SK-N-SH (cell line): ENCODE data around the gene TIGD2. TPM values are rescaled to one million over a fixed set of nuclear protein-coding genes. Genes with fewer than 3 reads are reported as not detected.

Experiments used
- CTCF ChIA-PET: fragments of 300-600, 350-600 bp; formaldehyde crosslinking; extraction: SDS; loops from one replicate; lab custom pipeline; 2021; lab: Yijun Ruan, JAX
- POLR2A ChIA-PET: fragments of 350-600 bp; sonication (Branson Sonifier 250); formaldehyde crosslinking; extraction: SDS; loops from one replicate; lab custom pipeline; 2020; ENCODE audit warnings: antibody characterized with exemption, inconsistent platforms; lab: Yijun Ruan, JAX
- DNase-seq: peaks from one replicate; pipeline ENCODE4 v3.0.0; 2012
- H2AFZ ChIP-seq: fragments of 200-600 bp; sonication (generic); 2 replicates; pipeline ENCODE4 v1.8.1; 2016; ENCODE audit warnings: antibody characterized with exemption, mild to moderate bottlenecking, low read depth
- H3F3A ChIP-seq: fragments of 200-600 bp; sonication (generic); replicated peaks from 2 replicates; pipeline ENCODE3; 2016; ENCODE audit warnings: antibody characterized with exemption, mild to moderate bottlenecking; ENCODE audit not compliant: insufficient read depth
- H3K27ac ChIP-seq, 2 experiments: fragments of 200-500 bp in 1 of 2; fragments of 200-600 bp in 1 of 2; sonication (Bioruptor generic) in 1 of 2; sonication (generic), shearing (Covaris generic) in 1 of 2; 2 replicates each; pipeline versions ENCODE4 v1.5.1 to v1.6.1; 2014 to 2016; ENCODE audit warnings: low read depth in 2 of 2, inconsistent platforms in 1 of 2, low read length in 1 of 2, mild to moderate bottlenecking in 1 of 2, mixed read lengths in 1 of 2
- H3K27me3 ChIP-seq: fragments of 200-600 bp; sonication (generic), shearing (Covaris generic); 2 replicates; pipeline ENCODE4 v1.6.1; 2016; ENCODE audit warnings: mixed run types; ENCODE audit not compliant: insufficient read depth
- H3K36me3 ChIP-seq, 2 experiments: fragments of 200-500 bp in 1 of 2; fragments of 200-600 bp in 1 of 2; sonication (Bioruptor generic) in 1 of 2; sonication (generic) in 1 of 2; replicated peaks in 1 of 2; 2 replicates each; pipeline versions ENCODE3 to v1.5.1; 2014 to 2016; ENCODE audit warnings: low read length in 1 of 2, mild to moderate bottlenecking in 1 of 2; ENCODE audit not compliant: insufficient read depth in 2 of 2, control insufficient read depth in 1 of 2
- H3K4me1 ChIP-seq, 2 experiments: fragments of 200-500 bp in 1 of 2; fragments of 200-600 bp in 1 of 2; sonication (Bioruptor generic) in 1 of 2; sonication (generic), shearing (Covaris generic) in 1 of 2; 2 replicates each; pipeline versions ENCODE4 v1.5.1 to v1.6.1; 2014 to 2016; ENCODE audit warnings: low read depth in 1 of 2, low read length in 1 of 2, mixed run types in 1 of 2; ENCODE audit not compliant: insufficient read depth in 2 of 2, control insufficient read depth in 1 of 2
- H3K4me2 ChIP-seq: fragments of 200-600 bp; sonication (generic), shearing (Covaris generic); 2 replicates; pipeline ENCODE4 v1.6.1; 2017; ENCODE audit warnings: mixed run types
- H3K4me3 ChIP-seq, 2 experiments: fragments of 200-500 bp in 1 of 2; fragments of 200-600 bp in 1 of 2; sonication (Bioruptor generic) in 1 of 2; sonication (generic), shearing (Covaris generic) in 1 of 2; 2 replicates each; pipeline versions ENCODE4 v1.5.1 to v1.8.1; 2014 to 2016; ENCODE audit warnings: low read depth in 2 of 2, inconsistent platforms in 1 of 2, low read length in 1 of 2, mild to moderate bottlenecking in 1 of 2, mixed read lengths in 1 of 2, moderate library complexity in 1 of 2
- H3K79me2 ChIP-seq: fragments of 200-600 bp; sonication (generic); 2 replicates; pipeline ENCODE4 v1.8.1; 2017; ENCODE audit warnings: mild to moderate bottlenecking; ENCODE audit not compliant: insufficient read depth
- H3K9ac ChIP-seq: fragments of 200-600 bp; sonication (generic); 2 replicates; pipeline ENCODE4 v1.6.1; 2017; ENCODE audit warnings: mixed run types
- H3K9me2 ChIP-seq: fragments of 200-600 bp; sonication (generic); 2 replicates; pipeline ENCODE4 v1.6.1; 2017; ENCODE audit warnings: mixed run types
- H3K9me3 ChIP-seq: fragments of 200-600 bp; sonication (generic); 2 replicates; pipeline ENCODE4 v1.6.1; 2017; ENCODE audit warnings: mixed run types, mild to moderate bottlenecking, moderate library complexity
- H4K20me1 ChIP-seq: fragments of 200-600 bp; sonication (generic); 2 replicates; pipeline ENCODE4 v1.6.1; 2017; ENCODE audit warnings: mild to moderate bottlenecking, mixed run types; ENCODE audit not compliant: insufficient read depth
- CHD2 ChIP-seq: fragments of 150-350 bp; IDR thresholded peaks from 2 replicates; pipeline ENCODE4 v1.6.1; 2018; ENCODE audit warnings: low read length; ENCODE audit not compliant: partially characterized antibody
- EZH2phosphoT487 ChIP-seq: fragments of 200-600 bp; sonication (generic); IDR thresholded peaks from 2 replicates; pipeline ENCODE4 v1.6.1; 2017; ENCODE audit warnings: low read depth, mixed run types, mild to moderate bottlenecking, antibody characterized with exemption, moderate library complexity, borderline replicate concordance
- FOXJ3 ChIP-seq: sonication (generic); formaldehyde crosslinking; IDR thresholded peaks from 2 replicates; pipeline ENCODE4 v1.5.1; 2020; ENCODE audit warnings: mild to moderate bottlenecking, missing genetic modification reagents
- GABPA ChIP-seq: IDR thresholded peaks from 2 replicates; pipeline ENCODE4 v1.4.0; 2012; ENCODE audit warnings: low read depth, mild to moderate bottlenecking
- GATA2 ChIP-seq: sonication (generic); formaldehyde crosslinking; IDR thresholded peaks from 2 replicates; pipeline ENCODE4 v1.5.0; 2020; ENCODE audit warnings: mild to moderate bottlenecking, missing genetic modification reagents
- JUND ChIP-seq: IDR thresholded peaks from 2 replicates; pipeline ENCODE4 v1.4.0; 2012
- MXI1 ChIP-seq: IDR thresholded peaks from 2 replicates; pipeline ENCODE4 v1.6.1; 2012; ENCODE audit warnings: mild to moderate bottlenecking, low read depth, low read length, improper control_type of control experiment
- RAD21 ChIP-seq: IDR thresholded peaks from 2 replicates; pipeline ENCODE4 v1.6.1; 2012; ENCODE audit warnings: mild to moderate bottlenecking, low read length
- RCOR1 ChIP-seq: fragments of 150-350 bp; IDR thresholded peaks from 2 replicates; pipeline ENCODE4 v1.6.1; 2017; ENCODE audit warnings: antibody characterized with exemption, low read length
- RXRA ChIP-seq: IDR thresholded peaks from 2 replicates; pipeline ENCODE4 v1.4.0; 2012; ENCODE audit warnings: low read depth, mild to moderate bottlenecking, borderline replicate concordance
- TCF12 ChIP-seq: IDR thresholded peaks from 2 replicates; pipeline ENCODE4 v1.4.0; 2012
- TEAD4 ChIP-seq: IDR thresholded peaks from 2 replicates; pipeline ENCODE4 v1.4.0; 2012; ENCODE audit warnings: mild to moderate bottlenecking, borderline replicate concordance; ENCODE audit not compliant: insufficient read depth
- WGBS: methylation state at CpG from one replicate; pipeline ENCODE4 v1.1.6; 2017; ENCODE audit warnings: low lambda C conversion rate; 5-methylcytosine and 5-hydroxymethylcytosine counted together
- polyA plus RNA-seq, 3 experiments: library from polyadenylated mRNA; depleted of rRNA; stranded (reverse); fragments of >200 nt; gene quantifications; 2 replicates each; pipeline ENCODE4 v1.2.3, GENCODE V29; 2012
- TF ChIP-seq, protein P1 (sequence below): fragments of 200-600 bp; sonication (generic); IDR thresholded peaks from 2 replicates; pipeline ENCODE4 v1.6.1; 2017; ENCODE audit warnings: antibody characterized with exemption, mild to moderate bottlenecking, moderate library complexity
- TF ChIP-seq, protein P2 (sequence below): IDR thresholded peaks from 2 replicates; pipeline ENCODE4 v1.4.0; 2012; ENCODE audit warnings: low read depth, borderline replicate concordance
- TF ChIP-seq, protein P3 (sequence below): fragments of 150-350 bp; IDR thresholded peaks from 2 replicates; pipeline ENCODE4 v1.6.1; 2017; ENCODE audit warnings: antibody characterized with exemption, low read length, low read depth, borderline replicate concordance
- TF ChIP-seq, protein P4 (sequence below): IDR thresholded peaks from 2 replicates; pipeline ENCODE4 v1.4.0; 2012; ENCODE audit warnings: low read depth, borderline replicate concordance
- TF ChIP-seq, protein P5 (sequence below): IDR thresholded peaks from 2 replicates; pipeline ENCODE4; 2012

TIGD2 gene
- polyA plus RNA-seq, 1 of the 3 experiments (the other 2 are of a cell fraction), result 0.84 TPM

DNA sequence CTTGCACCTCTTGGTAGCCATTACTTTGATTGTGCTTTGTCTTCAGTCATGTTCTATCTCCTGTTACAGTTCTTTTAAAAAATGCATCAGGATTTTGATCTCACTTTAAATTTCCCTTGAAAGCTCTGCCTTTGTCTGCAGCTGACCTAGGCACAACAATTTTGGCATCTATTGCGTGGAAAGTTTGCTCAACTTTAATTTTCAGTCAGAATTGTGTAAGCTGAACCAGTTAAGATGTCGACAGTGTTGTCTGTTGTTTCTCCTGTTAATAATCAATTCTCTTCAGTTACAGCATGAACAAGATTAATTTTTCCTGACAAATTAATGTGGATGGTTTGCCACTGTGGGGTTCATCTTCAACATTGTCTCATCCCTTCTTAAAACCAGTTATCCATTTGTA, 34.9 kb downstream of the TIGD2 start:
- H3K36me3 ChIP-seq, result no peaks in the 10 kb centered on the region
- no peaks in the 10 kb centered on the region for H3K9me2 ChIP-seq
- no peaks in the 10 kb centered on the region for H4K20me1 ChIP-seq
- 58% methylated on average over 2 of the region's 2 CpGs for WGBS
- no peak overlapping the region for H3K27ac ChIP-seq
- no peaks in the 10 kb centered on the region for H3K79me2 ChIP-seq
- no peak overlapping the region for H3K4me3 ChIP-seq
- H3K27me3 ChIP-seq, result no peaks in the 10 kb centered on the region
- DNase-seq, result no peak
- H2AFZ ChIP-seq, result no peak overlapping the region
- TF ChIP-seq MXI1 (no peak), CHD2 (no peak), EZH2phosphoT487 (no peak), RXRA (no peak), TCF12 (no peak), FOXJ3 (CRISPR knock-in tag) (no peak), GATA2 (CRISPR knock-in tag) (no peak), TEAD4 (no peak), RCOR1 (no peak), JUND (no peak), RAD21 (no peak), GABPA (no peak)
- TF ChIP-seq, protein P1, sequence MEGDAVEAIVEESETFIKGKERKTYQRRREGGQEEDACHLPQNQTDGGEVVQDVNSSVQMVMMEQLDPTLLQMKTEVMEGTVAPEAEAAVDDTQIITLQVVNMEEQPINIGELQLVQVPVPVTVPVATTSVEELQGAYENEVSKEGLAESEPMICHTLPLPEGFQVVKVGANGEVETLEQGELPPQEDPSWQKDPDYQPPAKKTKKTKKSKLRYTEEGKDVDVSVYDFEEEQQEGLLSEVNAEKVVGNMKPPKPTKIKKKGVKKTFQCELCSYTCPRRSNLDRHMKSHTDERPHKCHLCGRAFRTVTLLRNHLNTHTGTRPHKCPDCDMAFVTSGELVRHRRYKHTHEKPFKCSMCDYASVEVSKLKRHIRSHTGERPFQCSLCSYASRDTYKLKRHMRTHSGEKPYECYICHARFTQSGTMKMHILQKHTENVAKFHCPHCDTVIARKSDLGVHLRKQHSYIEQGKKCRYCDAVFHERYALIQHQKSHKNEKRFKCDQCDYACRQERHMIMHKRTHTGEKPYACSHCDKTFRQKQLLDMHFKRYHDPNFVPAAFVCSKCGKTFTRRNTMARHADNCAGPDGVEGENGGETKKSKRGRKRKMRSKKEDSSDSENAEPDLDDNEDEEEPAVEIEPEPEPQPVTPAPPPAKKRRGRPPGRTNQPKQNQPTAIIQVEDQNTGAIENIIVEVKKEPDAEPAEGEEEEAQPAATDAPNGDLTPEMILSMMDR, result no peak
- TF ChIP-seq, protein P2, sequence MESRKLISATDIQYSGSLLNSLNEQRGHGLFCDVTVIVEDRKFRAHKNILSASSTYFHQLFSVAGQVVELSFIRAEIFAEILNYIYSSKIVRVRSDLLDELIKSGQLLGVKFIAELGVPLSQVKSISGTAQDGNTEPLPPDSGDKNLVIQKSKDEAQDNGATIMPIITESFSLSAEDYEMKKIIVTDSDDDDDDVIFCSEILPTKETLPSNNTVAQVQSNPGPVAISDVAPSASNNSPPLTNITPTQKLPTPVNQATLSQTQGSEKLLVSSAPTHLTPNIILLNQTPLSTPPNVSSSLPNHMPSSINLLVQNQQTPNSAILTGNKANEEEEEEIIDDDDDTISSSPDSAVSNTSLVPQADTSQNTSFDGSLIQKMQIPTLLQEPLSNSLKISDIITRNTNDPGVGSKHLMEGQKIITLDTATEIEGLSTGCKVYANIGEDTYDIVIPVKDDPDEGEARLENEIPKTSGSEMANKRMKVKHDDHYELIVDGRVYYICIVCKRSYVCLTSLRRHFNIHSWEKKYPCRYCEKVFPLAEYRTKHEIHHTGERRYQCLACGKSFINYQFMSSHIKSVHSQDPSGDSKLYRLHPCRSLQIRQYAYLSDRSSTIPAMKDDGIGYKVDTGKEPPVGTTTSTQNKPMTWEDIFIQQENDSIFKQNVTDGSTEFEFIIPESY, result no peak
- TF ChIP-seq, protein P3, sequence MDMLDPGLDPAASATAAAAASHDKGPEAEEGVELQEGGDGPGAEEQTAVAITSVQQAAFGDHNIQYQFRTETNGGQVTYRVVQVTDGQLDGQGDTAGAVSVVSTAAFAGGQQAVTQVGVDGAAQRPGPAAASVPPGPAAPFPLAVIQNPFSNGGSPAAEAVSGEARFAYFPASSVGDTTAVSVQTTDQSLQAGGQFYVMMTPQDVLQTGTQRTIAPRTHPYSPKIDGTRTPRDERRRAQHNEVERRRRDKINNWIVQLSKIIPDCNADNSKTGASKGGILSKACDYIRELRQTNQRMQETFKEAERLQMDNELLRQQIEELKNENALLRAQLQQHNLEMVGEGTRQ, result no peak
- TF ChIP-seq, protein P4, sequence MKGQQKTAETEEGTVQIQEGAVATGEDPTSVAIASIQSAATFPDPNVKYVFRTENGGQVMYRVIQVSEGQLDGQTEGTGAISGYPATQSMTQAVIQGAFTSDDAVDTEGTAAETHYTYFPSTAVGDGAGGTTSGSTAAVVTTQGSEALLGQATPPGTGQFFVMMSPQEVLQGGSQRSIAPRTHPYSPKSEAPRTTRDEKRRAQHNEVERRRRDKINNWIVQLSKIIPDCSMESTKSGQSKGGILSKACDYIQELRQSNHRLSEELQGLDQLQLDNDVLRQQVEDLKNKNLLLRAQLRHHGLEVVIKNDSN, result no peak
- TF ChIP-seq, protein P5, sequence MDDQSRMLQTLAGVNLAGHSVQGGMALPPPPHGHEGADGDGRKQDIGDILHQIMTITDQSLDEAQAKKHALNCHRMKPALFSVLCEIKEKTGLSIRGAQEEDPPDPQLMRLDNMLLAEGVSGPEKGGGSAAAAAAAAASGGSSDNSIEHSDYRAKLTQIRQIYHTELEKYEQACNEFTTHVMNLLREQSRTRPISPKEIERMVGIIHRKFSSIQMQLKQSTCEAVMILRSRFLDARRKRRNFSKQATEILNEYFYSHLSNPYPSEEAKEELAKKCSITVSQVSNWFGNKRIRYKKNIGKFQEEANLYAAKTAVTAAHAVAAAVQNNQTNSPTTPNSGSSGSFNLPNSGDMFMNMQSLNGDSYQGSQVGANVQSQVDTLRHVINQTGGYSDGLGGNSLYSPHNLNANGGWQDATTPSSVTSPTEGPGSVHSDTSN, result no peak
- H3K9ac ChIP-seq, result no peak overlapping the region
- H3K9me3 ChIP-seq, result no peaks in the 10 kb centered on the region
- peaks cover 0 to 2% of the 10 kb centered on the region in 2 experiments; a peak in 1 of 4 replicates for H3K4me1 ChIP-seq
- ChIA-PET CTCF (interaction anchor here (2.1 kb wide), 1 partner anchor 14 kb away, joined by 7 read pairs; no protein-coding TSS in a partner anchor), POLR2A (no interaction called here)
- no peak overlapping the region for H3K4me2 ChIP-seq
- peaks cover 3% of the 10 kb centered on the region for H3F3A ChIP-seq
